Peyer's patch (tissue), 4 donors: Measurements from ENCODE around the gene SLC28A3. TPM values are rescaled to one million over a fixed set of nuclear protein-coding genes. Genes with fewer than 3 reads are reported as not detected.

Experiments used
- DNase-seq, 3 donors: peaks; one replicate each; pipeline ENCODE4 v3.0.0-alpha.2; 2017 to 2019
- H3K27ac ChIP-seq, 4 donors: fragments of 200-600 bp; sonication (generic); one replicate each; pipeline ENCODE4 v1.5.1; 2016 to 2019
- H3K27me3 ChIP-seq, 2 donors: fragments of 200-600 bp; sonication (generic); one replicate each; pipeline ENCODE4 v1.5.1; 2019
- H3K36me3 ChIP-seq, 3 donors: fragments of 200-600 bp; sonication (generic); one replicate each; pipeline ENCODE4 v1.5.1; 2016 to 2019
- H3K4me1 ChIP-seq, 4 donors: fragments of 200-600 bp; sonication (generic); one replicate each; pipeline ENCODE4 v1.5.1; 2016 to 2019
- H3K4me3 ChIP-seq, 4 donors: fragments of 200-600 bp; sonication (generic); 1 replicate in 3 of 4; 2 replicates in 1 of 4; pipeline ENCODE4 v1.5.1; 2016 to 2019; ENCODE audit warnings: mild to moderate bottlenecking in 1 of 4
- H3K9me3 ChIP-seq, 4 donors: fragments of 200-600 bp; sonication (generic); one replicate each; pipeline ENCODE4 v1.5.1; 2016 to 2019; ENCODE audit warnings: mild to moderate bottlenecking in 1 of 4
- CTCF ChIP-seq, 6 experiments: fragments of 450-650 bp in 4 of 6; fragments of 200-600 bp in 2 of 6; sonication (generic) in 1 of 6; IDR thresholded peaks; one replicate each; pipeline ENCODE4 v1.5.1; 2017 to 2019; ENCODE audit warnings: antibody characterized with exemption in 6 of 6, mild to moderate bottlenecking in 3 of 6, moderate library complexity in 1 of 6
- POLR2A ChIP-seq, 2 donors: fragments of 450-650 bp; IDR thresholded peaks; one replicate each; pipeline ENCODE4 v1.5.1; 2017; ENCODE audit warnings: antibody characterized with exemption in 2 of 2, mild to moderate bottlenecking in 2 of 2, moderate library complexity in 2 of 2
- total RNA-seq, 4 donors: library from RNA; depleted of rRNA; stranded (reverse); fragments of >200 nt; gene quantifications; one replicate each; pipeline ENCODE4 v1.1.0, GENCODE V29; 2016

The SLC28A3 gene
- total RNA-seq, 4 donors from 2014 or later: 5.0 to 22.3 (median 7.4) TPM

GRCh38 chr9:84320231-84320630 is 20.3 kb downstream of the SLC28A3 start:
- DNase-seq: no peak
- no peaks in the 10 kb centered on the region for H3K9me3 ChIP-seq
- H3K36me3 ChIP-seq: no peaks in the 10 kb centered on the region
- no peak overlapping the region for H3K27ac ChIP-seq
- H3K4me1 ChIP-seq: no peaks in the 10 kb centered on the region
- no peaks in the 10 kb centered on the region for H3K27me3 ChIP-seq
- TF ChIP-seq CTCF (IDR thresholded peaks at IDR 0.05): no peak
- no peak for TF ChIP-seq POLR2A (IDR thresholded peaks at IDR 0.05)
- no peak overlapping the region for H3K4me3 ChIP-seq

- no peaks in the 10 kb centered on the region for H3K9me3 ChIP-seq
- no peaks in the 10 kb centered on the region for H3K36me3 ChIP-seq
- no peaks in the 10 kb centered on the region for H3K27me3 ChIP-seq
- H3K27ac ChIP-seq: no peak overlapping the region
- no peak for DNase-seq
- H3K4me1 ChIP-seq: no peaks in the 10 kb centered on the region
- TF ChIP-seq POLR2A (IDR thresholded peaks at IDR 0.05): no peak
- TF ChIP-seq CTCF (IDR thresholded peaks at IDR 0.05): no peak
- no peak overlapping the region for H3K4me3 ChIP-seq
These were observed 20.9 kb downstream of the SLC28A3 start for GRCh38 chr9:84319632-84320031.

- no peaks in the 10 kb centered on the region for H3K9me3 ChIP-seq
- no peak for DNase-seq
- TF ChIP-seq POLR2A (IDR thresholded peaks at IDR 0.05) (no peak), CTCF (IDR thresholded peaks at IDR 0.05) (no peak)
- no peaks in the 10 kb centered on the region for H3K27me3 ChIP-seq
- no peaks in the 10 kb centered on the region for H3K36me3 ChIP-seq
- no peak overlapping the region for H3K4me3 ChIP-seq
- H3K4me1 ChIP-seq: no peaks in the 10 kb centered on the region
- no peak overlapping the region for H3K27ac ChIP-seq
These were observed 21.6 kb downstream of the SLC28A3 start for GRCh38 chr9:84318981-84319380.

DNA sequence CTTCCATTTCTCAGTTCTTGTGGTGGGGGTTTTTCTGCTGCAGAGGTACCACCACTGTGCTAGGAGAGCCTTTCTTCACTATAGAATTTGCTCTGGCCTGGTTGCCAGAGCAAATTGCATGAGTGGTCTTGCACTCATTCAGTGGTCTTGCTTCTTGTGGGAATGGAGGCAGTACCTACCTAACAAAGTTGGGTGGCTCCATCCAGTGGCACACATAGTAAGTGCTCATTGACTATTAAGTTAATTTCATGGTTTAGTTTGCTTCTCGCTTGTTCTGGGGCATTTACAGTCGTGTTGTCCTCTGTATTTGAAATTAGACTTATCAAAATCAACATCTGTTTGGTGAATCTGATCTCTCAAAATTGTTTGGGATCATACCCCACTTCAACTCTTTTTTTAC is 23.0 kb downstream of the SLC28A3 start:
- Histone ChIP-seq H3K4me3 (no peak overlapping the region), H3K9me3 (no peaks in the 10 kb centered on the region), H3K4me1 (no peaks in the 10 kb centered on the region), H3K36me3 (no peaks in the 10 kb centered on the region), H3K27ac (no peak overlapping the region), H3K27me3 (no peaks in the 10 kb centered on the region)
- DNase-seq: no peak
- TF ChIP-seq CTCF (IDR thresholded peaks at IDR 0.05) (no peak), POLR2A (IDR thresholded peaks at IDR 0.05) (no peak)

- H3K36me3 ChIP-seq: no peaks in the 10 kb centered on the region
- TF ChIP-seq CTCF (IDR thresholded peaks at IDR 0.05) (peak; percentile 67 to 85 (median 80)), POLR2A (IDR thresholded peaks at IDR 0.05) (no peak)
- H3K4me1 ChIP-seq: no peaks in the 10 kb centered on the region
- H3K27me3 ChIP-seq: no peaks in the 10 kb centered on the region
- no peak overlapping the region for H3K4me3 ChIP-seq
- H3K27ac ChIP-seq: no peak overlapping the region
- no peaks in the 10 kb centered on the region for H3K9me3 ChIP-seq
- peak; percentile 59 to 83 (median 64) for DNase-seq
These were observed 25.2 kb downstream of the SLC28A3 start for GRCh38 chr9:84315278-84315877.

GRCh38 chr9:84314306-84314705 is 26.3 kb downstream of the SLC28A3 start:
- no peak for DNase-seq
- TF ChIP-seq POLR2A (IDR thresholded peaks at IDR 0.05) (no peak), CTCF (IDR thresholded peaks at IDR 0.05) (no peak)
- H3K36me3 ChIP-seq: no peaks in the 10 kb centered on the region

More at GRCh38 chr9:84314306-84314705, 26.3 kb downstream of the SLC28A3 start:
- no peak overlapping the region for H3K27ac ChIP-seq
- no peaks in the 10 kb centered on the region for H3K9me3 ChIP-seq
- H3K27me3 ChIP-seq: no peaks in the 10 kb centered on the region
- H3K4me3 ChIP-seq: no peak overlapping the region
- H3K4me1 ChIP-seq: no peaks in the 10 kb centered on the region
